ENCODE results near the gene PTPRD. TPM values are rescaled to one million over a fixed set of nuclear protein-coding genes. Genes with fewer than 3 reads are reported as not detected.

The PTPRD gene
- total and polyA plus RNA-seq, 2 donors (not counting 1 experiment from before 2014, with no cell fraction given): 0.35 to 4.8 TPM

DNA sequence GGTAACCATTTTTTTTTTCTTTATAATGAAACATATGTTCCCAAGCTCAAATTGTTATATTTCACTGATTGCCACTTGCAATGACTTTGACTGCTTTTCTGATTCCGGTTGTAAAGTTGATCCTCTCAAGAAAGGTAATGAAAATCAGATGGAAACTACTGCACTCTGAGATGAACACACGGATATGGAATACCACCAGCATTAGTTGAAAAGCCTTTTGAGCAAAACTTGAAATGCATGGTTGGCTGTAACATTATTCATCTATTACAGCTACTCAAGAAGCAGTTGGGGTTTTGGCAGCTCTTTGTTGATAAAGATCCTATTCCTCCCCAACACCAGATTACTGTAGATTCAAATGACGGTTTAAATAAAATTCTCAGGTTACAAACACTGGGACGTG, 2221.7 kb downstream of the PTPRD start:
- Histone ChIP-seq H3K9ac (ENCODE audit: insufficient read depth, low read length) (no peak overlapping the region), H4K20me1 (ENCODE audit: control insufficient read depth, extremely low read depth, insufficient read depth, low read length) (no peaks in the 10 kb centered on the region), H3K9me3 (ENCODE audit: control insufficient read depth, insufficient read depth, low read depth, low read length) (no peaks in the 10 kb centered on the region), H3K4me2 (ENCODE audit: extremely low read depth, insufficient read depth, low read length) (no peak overlapping the region), H3K36me3 (ENCODE audit: control insufficient read depth, insufficient read depth, low read length) (no peaks in the 10 kb centered on the region), H3K27ac (ENCODE audit: insufficient read depth, low read length) (no peak overlapping the region), H3K4me1 (ENCODE audit: control insufficient read depth, extremely low read depth, insufficient read depth, low read length) (no peaks in the 10 kb centered on the region), H3K27me3 (ENCODE audit: control insufficient read depth, insufficient read depth, low read length) (no peaks in the 10 kb centered on the region), H3K79me2 (ENCODE audit: control insufficient read depth, insufficient read depth, low read length) (no peaks in the 10 kb centered on the region), H2AFZ (ENCODE audit: low read length) (no peak overlapping the region), H3K4me3 (replicated peaks in 1 of 4; ENCODE audit: control extremely low read depth in 1 of 4, insufficient read depth in 1 of 4, low read depth in 3 of 4, low read length in 4 of 4) (no peak overlapping the region)
- peak in 1 of 2 donors; percentile 13 for DNase-seq (ENCODE audit: low read depth in 2 of 2)
- TF ChIP-seq, protein P1, sequence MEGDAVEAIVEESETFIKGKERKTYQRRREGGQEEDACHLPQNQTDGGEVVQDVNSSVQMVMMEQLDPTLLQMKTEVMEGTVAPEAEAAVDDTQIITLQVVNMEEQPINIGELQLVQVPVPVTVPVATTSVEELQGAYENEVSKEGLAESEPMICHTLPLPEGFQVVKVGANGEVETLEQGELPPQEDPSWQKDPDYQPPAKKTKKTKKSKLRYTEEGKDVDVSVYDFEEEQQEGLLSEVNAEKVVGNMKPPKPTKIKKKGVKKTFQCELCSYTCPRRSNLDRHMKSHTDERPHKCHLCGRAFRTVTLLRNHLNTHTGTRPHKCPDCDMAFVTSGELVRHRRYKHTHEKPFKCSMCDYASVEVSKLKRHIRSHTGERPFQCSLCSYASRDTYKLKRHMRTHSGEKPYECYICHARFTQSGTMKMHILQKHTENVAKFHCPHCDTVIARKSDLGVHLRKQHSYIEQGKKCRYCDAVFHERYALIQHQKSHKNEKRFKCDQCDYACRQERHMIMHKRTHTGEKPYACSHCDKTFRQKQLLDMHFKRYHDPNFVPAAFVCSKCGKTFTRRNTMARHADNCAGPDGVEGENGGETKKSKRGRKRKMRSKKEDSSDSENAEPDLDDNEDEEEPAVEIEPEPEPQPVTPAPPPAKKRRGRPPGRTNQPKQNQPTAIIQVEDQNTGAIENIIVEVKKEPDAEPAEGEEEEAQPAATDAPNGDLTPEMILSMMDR (conservative IDR thresholded peaks at IDR 0.05 in 1 of 2, IDR thresholded peaks at IDR 0.05 in 1 of 2; ENCODE audit: low read depth in 1 of 2, low read length in 2 of 2): no peak
- TF ChIP-seq EZH2 (IDR thresholded peaks at IDR 0.05; ENCODE audit: low read length, missing control alignments): no peak

GRCh38 chr9:8390571-8390970, 2222.2 kb downstream of the PTPRD start:
- Histone ChIP-seq H2AFZ (ENCODE audit: low read length) (no peak overlapping the region), H3K27me3 (ENCODE audit: control insufficient read depth, insufficient read depth, low read length) (no peaks in the 10 kb centered on the region)
- TF ChIP-seq, protein P1 (conservative IDR thresholded peaks at IDR 0.05 in 1 of 2, IDR thresholded peaks at IDR 0.05 in 1 of 2; ENCODE audit: low read depth in 1 of 2, low read length in 2 of 2): no peak
- no peak for TF ChIP-seq EZH2 (IDR thresholded peaks at IDR 0.05; ENCODE audit: low read length, missing control alignments)

DNA sequence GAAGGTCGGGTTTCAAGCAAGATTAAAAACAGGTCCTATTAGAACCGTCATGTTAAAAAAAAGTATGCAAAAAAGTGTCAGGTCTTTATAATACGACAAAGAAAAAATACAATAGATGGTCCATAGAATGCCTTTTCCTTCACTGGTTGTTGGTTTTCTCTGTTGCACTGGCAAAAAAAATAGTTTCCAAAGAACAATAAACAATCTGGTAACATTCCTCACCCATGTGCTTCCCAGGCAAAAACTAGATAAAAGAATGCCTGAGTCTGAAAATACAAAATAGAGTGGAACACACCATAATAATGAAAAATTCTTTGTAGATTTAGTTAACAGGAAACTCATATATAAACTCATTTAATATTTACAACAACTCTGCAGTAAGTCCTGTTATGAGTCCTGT, 2223.3 kb downstream of the PTPRD start:
- TF ChIP-seq EZH2 (IDR thresholded peaks at IDR 0.05; ENCODE audit: low read length, missing control alignments): no peak
- TF ChIP-seq, protein P1 (conservative IDR thresholded peaks at IDR 0.05 in 1 of 2, IDR thresholded peaks at IDR 0.05 in 1 of 2; ENCODE audit: low read depth in 1 of 2, low read length in 2 of 2): no peak
- Histone ChIP-seq H3K4me2 (ENCODE audit: extremely low read depth, insufficient read depth, low read length) (no peak overlapping the region), H3K27ac (ENCODE audit: insufficient read depth, low read length) (no peak overlapping the region), H3K36me3 (ENCODE audit: control insufficient read depth, insufficient read depth, low read length) (no peaks in the 10 kb centered on the region), H3K79me2 (ENCODE audit: control insufficient read depth, insufficient read depth, low read length) (no peaks in the 10 kb centered on the region), H3K4me1 (ENCODE audit: control insufficient read depth, extremely low read depth, insufficient read depth, low read length) (no peaks in the 10 kb centered on the region), H3K9ac (ENCODE audit: insufficient read depth, low read length) (no peak overlapping the region), H4K20me1 (ENCODE audit: control insufficient read depth, extremely low read depth, insufficient read depth, low read length) (no peaks in the 10 kb centered on the region), H3K9me3 (ENCODE audit: control insufficient read depth, insufficient read depth, low read depth, low read length) (no peaks in the 10 kb centered on the region), H3K4me3 (replicated peaks in 1 of 4; ENCODE audit: control extremely low read depth in 1 of 4, insufficient read depth in 1 of 4, low read depth in 3 of 4, low read length in 4 of 4) (no peak overlapping the region), H2AFZ (ENCODE audit: low read length) (no peak overlapping the region), H3K27me3 (ENCODE audit: control insufficient read depth, insufficient read depth, low read length) (no peaks in the 10 kb centered on the region)
- no peak for DNase-seq (ENCODE audit: low read depth in 2 of 2)

More at GRCh38 chr9:8390571-8390970, 2222.2 kb downstream of the PTPRD start:
- Histone ChIP-seq H3K79me2 (ENCODE audit: control insufficient read depth, insufficient read depth, low read length) (no peaks in the 10 kb centered on the region), H3K4me2 (ENCODE audit: extremely low read depth, insufficient read depth, low read length) (no peak overlapping the region), H3K27ac (ENCODE audit: insufficient read depth, low read length) (no peak overlapping the region), H3K36me3 (ENCODE audit: control insufficient read depth, insufficient read depth, low read length) (no peaks in the 10 kb centered on the region), H3K4me1 (ENCODE audit: control insufficient read depth, extremely low read depth, insufficient read depth, low read length) (no peaks in the 10 kb centered on the region), H4K20me1 (ENCODE audit: control insufficient read depth, extremely low read depth, insufficient read depth, low read length) (no peaks in the 10 kb centered on the region), H3K9me3 (ENCODE audit: control insufficient read depth, insufficient read depth, low read depth, low read length) (no peaks in the 10 kb centered on the region), H3K9ac (ENCODE audit: insufficient read depth, low read length) (no peak overlapping the region), H3K4me3 (replicated peaks in 1 of 4; ENCODE audit: control extremely low read depth in 1 of 4, insufficient read depth in 1 of 4, low read depth in 3 of 4, low read length in 4 of 4) (no peak overlapping the region)
- no peak for DNase-seq (ENCODE audit: low read depth in 2 of 2)

Measured in fibroblast of lung (primary cell).